SK-N-SH (cell line): ENCODE measurements around the gene PARP1. TPM values are rescaled to one million over a fixed set of nuclear protein-coding genes. Genes with fewer than 3 reads are reported as not detected.

Experiments
- CTCF ChIA-PET: fragments of 300-600, 350-600 bp; formaldehyde crosslinking; extraction: SDS; loops from one replicate; lab custom pipeline; 2021; lab: Yijun Ruan, JAX
- POLR2A ChIA-PET: fragments of 350-600 bp; sonication (Branson Sonifier 250); formaldehyde crosslinking; extraction: SDS; loops from one replicate; lab custom pipeline; 2020; ENCODE audit warnings: antibody characterized with exemption, inconsistent platforms; lab: Yijun Ruan, JAX
- DNase-seq: peaks from one replicate; pipeline ENCODE4 v3.0.0; 2012
- H2AFZ ChIP-seq: fragments of 200-600 bp; sonication (generic); 2 replicates; pipeline ENCODE4 v1.8.1; 2016; ENCODE audit warnings: antibody characterized with exemption, mild to moderate bottlenecking, low read depth
- H3F3A ChIP-seq: fragments of 200-600 bp; sonication (generic); replicated peaks from 2 replicates; pipeline ENCODE3; 2016; ENCODE audit warnings: antibody characterized with exemption, mild to moderate bottlenecking; ENCODE audit not compliant: insufficient read depth
- H3K27ac ChIP-seq, 2 experiments: fragments of 200-500 bp in 1 of 2; fragments of 200-600 bp in 1 of 2; sonication (Bioruptor generic) in 1 of 2; sonication (generic), shearing (Covaris generic) in 1 of 2; 2 replicates each; pipeline versions ENCODE4 v1.5.1 to v1.6.1; 2014 to 2016; ENCODE audit warnings: low read depth in 2 of 2, inconsistent platforms in 1 of 2, low read length in 1 of 2, mild to moderate bottlenecking in 1 of 2, mixed read lengths in 1 of 2
- H3K27me3 ChIP-seq: fragments of 200-600 bp; sonication (generic), shearing (Covaris generic); 2 replicates; pipeline ENCODE4 v1.6.1; 2016; ENCODE audit warnings: mixed run types; ENCODE audit not compliant: insufficient read depth
- H3K36me3 ChIP-seq, 2 experiments: fragments of 200-500 bp in 1 of 2; fragments of 200-600 bp in 1 of 2; sonication (Bioruptor generic) in 1 of 2; sonication (generic) in 1 of 2; replicated peaks in 1 of 2; 2 replicates each; pipeline versions ENCODE3 to v1.5.1; 2014 to 2016; ENCODE audit warnings: low read length in 1 of 2, mild to moderate bottlenecking in 1 of 2; ENCODE audit not compliant: insufficient read depth in 2 of 2, control insufficient read depth in 1 of 2
- H3K4me1 ChIP-seq, 2 experiments: fragments of 200-500 bp in 1 of 2; fragments of 200-600 bp in 1 of 2; sonication (Bioruptor generic) in 1 of 2; sonication (generic), shearing (Covaris generic) in 1 of 2; 2 replicates each; pipeline versions ENCODE4 v1.5.1 to v1.6.1; 2014 to 2016; ENCODE audit warnings: low read depth in 1 of 2, low read length in 1 of 2, mixed run types in 1 of 2; ENCODE audit not compliant: insufficient read depth in 2 of 2, control insufficient read depth in 1 of 2
- H3K4me2 ChIP-seq: fragments of 200-600 bp; sonication (generic), shearing (Covaris generic); 2 replicates; pipeline ENCODE4 v1.6.1; 2017; ENCODE audit warnings: mixed run types
- H3K4me3 ChIP-seq, 2 experiments: fragments of 200-500 bp in 1 of 2; fragments of 200-600 bp in 1 of 2; sonication (Bioruptor generic) in 1 of 2; sonication (generic), shearing (Covaris generic) in 1 of 2; 2 replicates each; pipeline versions ENCODE4 v1.5.1 to v1.8.1; 2014 to 2016; ENCODE audit warnings: low read depth in 2 of 2, inconsistent platforms in 1 of 2, low read length in 1 of 2, mild to moderate bottlenecking in 1 of 2, mixed read lengths in 1 of 2, moderate library complexity in 1 of 2
- H3K79me2 ChIP-seq: fragments of 200-600 bp; sonication (generic); 2 replicates; pipeline ENCODE4 v1.8.1; 2017; ENCODE audit warnings: mild to moderate bottlenecking; ENCODE audit not compliant: insufficient read depth
- H3K9ac ChIP-seq: fragments of 200-600 bp; sonication (generic); 2 replicates; pipeline ENCODE4 v1.6.1; 2017; ENCODE audit warnings: mixed run types
- H3K9me2 ChIP-seq: fragments of 200-600 bp; sonication (generic); 2 replicates; pipeline ENCODE4 v1.6.1; 2017; ENCODE audit warnings: mixed run types
- H3K9me3 ChIP-seq: fragments of 200-600 bp; sonication (generic); 2 replicates; pipeline ENCODE4 v1.6.1; 2017; ENCODE audit warnings: mixed run types, mild to moderate bottlenecking, moderate library complexity
- H4K20me1 ChIP-seq: fragments of 200-600 bp; sonication (generic); 2 replicates; pipeline ENCODE4 v1.6.1; 2017; ENCODE audit warnings: mild to moderate bottlenecking, mixed run types; ENCODE audit not compliant: insufficient read depth
- CHD2 ChIP-seq: fragments of 150-350 bp; IDR thresholded peaks from 2 replicates; pipeline ENCODE4 v1.6.1; 2018; ENCODE audit warnings: low read length; ENCODE audit not compliant: partially characterized antibody
- CTCF ChIP-seq: fragments of 200-600 bp; sonication (generic); IDR thresholded peaks from 2 replicates; pipeline ENCODE4 v1.6.1; 2017; ENCODE audit warnings: antibody characterized with exemption, mild to moderate bottlenecking, moderate library complexity
- ELF1 ChIP-seq: IDR thresholded peaks from 2 replicates; pipeline ENCODE4 v1.4.0; 2012
- EP300 ChIP-seq, 2 experiments: IDR thresholded peaks; 2 replicates each; pipeline versions ENCODE4 v1.4.0 to v1.6.1; 2012; ENCODE audit warnings: borderline replicate concordance in 1 of 2, low read depth in 1 of 2, low read length in 1 of 2
- EZH2phosphoT487 ChIP-seq: fragments of 200-600 bp; sonication (generic); IDR thresholded peaks from 2 replicates; pipeline ENCODE4 v1.6.1; 2017; ENCODE audit warnings: low read depth, mixed run types, mild to moderate bottlenecking, antibody characterized with exemption, moderate library complexity, borderline replicate concordance
- FOXJ3 ChIP-seq: sonication (generic); formaldehyde crosslinking; IDR thresholded peaks from 2 replicates; pipeline ENCODE4 v1.5.1; 2020; ENCODE audit warnings: mild to moderate bottlenecking, missing genetic modification reagents
- JUND ChIP-seq: IDR thresholded peaks from 2 replicates; pipeline ENCODE4 v1.4.0; 2012
- MEF2A ChIP-seq: IDR thresholded peaks from 2 replicates; pipeline ENCODE4 v1.4.0; 2012; ENCODE audit warnings: low read depth, borderline replicate concordance
- MXI1 ChIP-seq: IDR thresholded peaks from 2 replicates; pipeline ENCODE4 v1.6.1; 2012; ENCODE audit warnings: mild to moderate bottlenecking, low read depth, low read length, improper control_type of control experiment
- NFIC ChIP-seq: IDR thresholded peaks from 2 replicates; pipeline ENCODE4 v1.4.0; 2012; ENCODE audit warnings: borderline replicate concordance
- POLR2AphosphoS5 ChIP-seq: IDR thresholded peaks from 2 replicates; pipeline ENCODE4 v1.6.1; 2012; ENCODE audit warnings: low read depth, low read length
- RAD21 ChIP-seq: IDR thresholded peaks from 2 replicates; pipeline ENCODE4 v1.6.1; 2012; ENCODE audit warnings: mild to moderate bottlenecking, low read length
- RFX5 ChIP-seq: IDR thresholded peaks from 2 replicates; pipeline ENCODE4 v1.6.1; 2012; ENCODE audit warnings: mild to moderate bottlenecking, improper control_type of control experiment, low read length
- SMC3 ChIP-seq: IDR thresholded peaks from 2 replicates; pipeline ENCODE4 v1.6.1; 2012; ENCODE audit warnings: low read depth, low read length, improper control_type of control experiment
- TAF1 ChIP-seq: IDR thresholded peaks from 2 replicates; pipeline ENCODE4 v1.6.1; 2012; ENCODE audit warnings: low read depth, mild to moderate bottlenecking, low read length, moderate library complexity, borderline replicate concordance
- TCF12 ChIP-seq: IDR thresholded peaks from 2 replicates; pipeline ENCODE4 v1.4.0; 2012
- YY1 ChIP-seq: IDR thresholded peaks from 2 replicates; pipeline ENCODE4 v1.4.0; 2012; ENCODE audit warnings: low read depth, mild to moderate bottlenecking
- ZBTB33 ChIP-seq: IDR thresholded peaks from 2 replicates; pipeline ENCODE4 v1.4.0; 2012; ENCODE audit warnings: low read depth, borderline replicate concordance
- WGBS: methylation state at CpG from one replicate; pipeline ENCODE4 v1.1.6; 2017; ENCODE audit warnings: low lambda C conversion rate; 5-methylcytosine and 5-hydroxymethylcytosine counted together
- polyA plus RNA-seq, 3 experiments: library from polyadenylated mRNA; depleted of rRNA; stranded (reverse); fragments of >200 nt; gene quantifications; 2 replicates each; pipeline ENCODE4 v1.2.3, GENCODE V29; 2012
- TF ChIP-seq, protein P1 (sequence below): IDR thresholded peaks from 2 replicates; pipeline ENCODE4; 2012
- TF ChIP-seq, protein P2 (sequence below): IDR thresholded peaks from 2 replicates; pipeline ENCODE4 v1.4.0; 2012; ENCODE audit warnings: low read depth, borderline replicate concordance
- TF ChIP-seq, protein P3 (sequence below): IDR thresholded peaks from 2 replicates; pipeline ENCODE4 v1.4.0; 2012; ENCODE audit warnings: low read depth
- TF ChIP-seq, protein P4 (sequence below): fragments of 150-350 bp; IDR thresholded peaks from 2 replicates; pipeline ENCODE4 v1.6.1; 2017; ENCODE audit warnings: antibody characterized with exemption, low read length, low read depth, borderline replicate concordance

Gene PARP1
- polyA plus RNA-seq, 1 of the 3 experiments (the other 2 are of a cell fraction): 239 TPM

- Histone ChIP-seq H3K36me3 (no peaks in the 10 kb centered on the region), H3F3A (no peaks in the 10 kb centered on the region), H3K79me2 (no peaks in the 10 kb centered on the region), H3K27ac (no peak overlapping the region), H3K4me3 (no peak overlapping the region), H3K9me3 (no peaks in the 10 kb centered on the region), H3K27me3 (no peaks in the 10 kb centered on the region; the same call in 1 of the 2 replicates), H3K4me2 (no peak overlapping the region), H3K9ac (no peak overlapping the region), H2AFZ (no peak overlapping the region), H3K9me2 (no peaks in the 10 kb centered on the region), H3K4me1 (no peaks in the 10 kb centered on the region; a peak in 1 of 4 replicates), H4K20me1 (no peaks in the 10 kb centered on the region)
- POLR2A ChIA-PET: no interaction called here
- CTCF ChIA-PET: interaction anchor here (0.7 to 1.3 kb wide), 4 partner anchors 12 to 190 kb away, joined by 3 to 4 read pairs (median 4); no protein-coding TSS in a partner anchor
- 27% methylated on average over 3 of the region's 3 CpGs for WGBS
- TF ChIP-seq, protein P1, sequence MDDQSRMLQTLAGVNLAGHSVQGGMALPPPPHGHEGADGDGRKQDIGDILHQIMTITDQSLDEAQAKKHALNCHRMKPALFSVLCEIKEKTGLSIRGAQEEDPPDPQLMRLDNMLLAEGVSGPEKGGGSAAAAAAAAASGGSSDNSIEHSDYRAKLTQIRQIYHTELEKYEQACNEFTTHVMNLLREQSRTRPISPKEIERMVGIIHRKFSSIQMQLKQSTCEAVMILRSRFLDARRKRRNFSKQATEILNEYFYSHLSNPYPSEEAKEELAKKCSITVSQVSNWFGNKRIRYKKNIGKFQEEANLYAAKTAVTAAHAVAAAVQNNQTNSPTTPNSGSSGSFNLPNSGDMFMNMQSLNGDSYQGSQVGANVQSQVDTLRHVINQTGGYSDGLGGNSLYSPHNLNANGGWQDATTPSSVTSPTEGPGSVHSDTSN: no peak
- TF ChIP-seq ZBTB33 (no peak), RFX5 (no peak), ELF1 (no peak), TAF1 (no peak), JUND (no peak), MXI1 (no peak), RAD21 (no peak), YY1 (no peak), EZH2phosphoT487 (no peak), SMC3 (no peak), TCF12 (no peak)
- TF ChIP-seq, protein P2, sequence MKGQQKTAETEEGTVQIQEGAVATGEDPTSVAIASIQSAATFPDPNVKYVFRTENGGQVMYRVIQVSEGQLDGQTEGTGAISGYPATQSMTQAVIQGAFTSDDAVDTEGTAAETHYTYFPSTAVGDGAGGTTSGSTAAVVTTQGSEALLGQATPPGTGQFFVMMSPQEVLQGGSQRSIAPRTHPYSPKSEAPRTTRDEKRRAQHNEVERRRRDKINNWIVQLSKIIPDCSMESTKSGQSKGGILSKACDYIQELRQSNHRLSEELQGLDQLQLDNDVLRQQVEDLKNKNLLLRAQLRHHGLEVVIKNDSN: no peak
- TF ChIP-seq, protein P3, sequence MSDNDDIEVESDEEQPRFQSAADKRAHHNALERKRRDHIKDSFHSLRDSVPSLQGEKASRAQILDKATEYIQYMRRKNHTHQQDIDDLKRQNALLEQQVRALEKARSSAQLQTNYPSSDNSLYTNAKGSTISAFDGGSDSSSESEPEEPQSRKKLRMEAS: no peak
- DNase-seq: no peak
These were observed 28.6 kb upstream of the PARP1 start for GRCh38 chr1:226436472-226436854.

DNA sequence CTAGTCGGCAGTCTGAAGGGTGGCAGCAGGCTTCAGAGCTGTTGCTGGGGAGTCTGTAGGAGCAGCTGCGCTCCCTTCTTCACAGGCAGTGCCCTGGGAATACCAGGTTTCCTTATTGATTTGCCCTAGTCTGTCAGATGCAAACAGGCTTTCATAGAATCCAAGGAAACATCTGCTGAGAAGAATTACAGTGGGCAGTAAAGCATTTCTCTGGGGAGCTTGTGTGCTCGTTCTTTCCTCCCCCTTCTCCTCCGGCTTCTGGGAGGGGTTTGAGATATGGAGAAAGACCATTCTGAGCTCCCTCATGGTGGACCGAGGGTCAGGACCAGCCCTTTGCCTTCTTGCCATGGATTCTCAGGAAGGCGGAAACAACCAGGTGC lies 25.4 kb upstream of the PARP1 start:
- Histone ChIP-seq H3K27me3 (no peaks in the 10 kb centered on the region), H3K9me2 (no peaks in the 10 kb centered on the region), H3K79me2 (no peaks in the 10 kb centered on the region), H3K36me3 (no peaks in the 10 kb centered on the region), H2AFZ (no peak overlapping the region), H3K27ac (no peak overlapping the region), H3K4me2 (no peak overlapping the region), H3F3A (no peaks in the 10 kb centered on the region), H4K20me1 (no peaks in the 10 kb centered on the region), H3K9me3 (no peaks in the 10 kb centered on the region), H3K9ac (no peak overlapping the region), H3K4me3 (no peak overlapping the region), H3K4me1 (peaks cover 0 to 6% of the 10 kb centered on the region in 2 experiments; a peak in 2 of 4 replicates)
- POLR2A ChIA-PET: no interaction called here
- WGBS: 74% methylated on average over 6 of the region's 6 CpGs
- no peak for DNase-seq
- TF ChIP-seq MEF2A (no peak), FOXJ3 (no peak), RFX5 (no peak), NFIC (no peak), CHD2 (no peak), CTCF (no peak), EP300 (IDR thresholded peaks at IDR 0.05; ENCODE audit: borderline replicate concordance in 1 of 2, low read depth in 1 of 2, low read length in 1 of 2) (no peak), POLR2AphosphoS5 (no peak)
- TF ChIP-seq, protein P4, sequence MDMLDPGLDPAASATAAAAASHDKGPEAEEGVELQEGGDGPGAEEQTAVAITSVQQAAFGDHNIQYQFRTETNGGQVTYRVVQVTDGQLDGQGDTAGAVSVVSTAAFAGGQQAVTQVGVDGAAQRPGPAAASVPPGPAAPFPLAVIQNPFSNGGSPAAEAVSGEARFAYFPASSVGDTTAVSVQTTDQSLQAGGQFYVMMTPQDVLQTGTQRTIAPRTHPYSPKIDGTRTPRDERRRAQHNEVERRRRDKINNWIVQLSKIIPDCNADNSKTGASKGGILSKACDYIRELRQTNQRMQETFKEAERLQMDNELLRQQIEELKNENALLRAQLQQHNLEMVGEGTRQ: no peak
- TF ChIP-seq, protein P1: no peak
- CTCF ChIA-PET: interaction anchor here (2.3 kb wide), 1 partner anchor 9 kb away, joined by 13 read pairs; no protein-coding TSS in a partner anchor
